SK-N-SH treated with all-trans-retinoic acid at 6 μM for 48 hours (cell line): Measurements from ENCODE around the gene RXRA.

ENCODE experiments used
- CSDC2 ChIP-seq: fragments of 250-450 bp; sonication (Bioruptor Pico); IDR thresholded peaks from 2 replicates; pipeline ENCODE4 v1.5.0; 2020; ENCODE audit warnings: mild to moderate bottlenecking, moderate library complexity
- ISL1 ChIP-seq: fragments of 250-450 bp; sonication (Bioruptor Pico); IDR thresholded peaks from 2 replicates; pipeline ENCODE4 v2.1.2; 2022; ENCODE audit warnings: mild to moderate bottlenecking, moderate library complexity
- TOX ChIP-seq: fragments of 250-450 bp; sonication (Bioruptor Pico); IDR thresholded peaks from 2 replicates; pipeline ENCODE4 v1.8.0; 2021; ENCODE audit warnings: mild to moderate bottlenecking, moderate library complexity, borderline replicate concordance
- ZC3H10 ChIP-seq: fragments of 250-450 bp; sonication (Bioruptor Pico); IDR thresholded peaks from 2 replicates; pipeline ENCODE4 v1.5.1; 2021; ENCODE audit warnings: mild to moderate bottlenecking, moderate library complexity

DNA sequence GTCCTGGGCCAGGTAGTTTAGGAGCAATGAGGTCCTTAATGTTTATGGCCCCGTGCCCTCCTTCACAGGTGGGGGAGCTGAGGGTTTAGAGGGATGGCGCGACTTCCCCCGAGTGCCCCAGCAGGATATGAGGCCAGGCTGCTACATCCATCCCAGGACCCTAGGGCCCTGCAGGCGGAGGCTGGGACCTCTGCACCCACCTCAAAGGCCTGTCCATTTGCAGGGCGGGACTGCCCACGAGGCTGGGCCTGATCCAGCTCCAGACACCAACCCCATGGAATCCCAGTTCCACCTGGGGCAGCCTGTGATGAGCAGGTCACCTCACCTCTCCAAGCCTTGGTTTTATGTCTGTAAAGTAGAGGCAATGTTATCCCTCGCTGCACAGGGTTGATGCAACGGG lies 142.1 kb downstream of the RXRA start:
- TF ChIP-seq ISL1 (CRISPR knock-in tag): no peak
- no peak for TF ChIP-seq CSDC2 (CRISPR knock-in tag)
- TF ChIP-seq ZC3H10: no peak
- TF ChIP-seq TOX (CRISPR knock-in tag): no peak
